ENCODE data around the gene FKBP15.
A peak's percentile ranks its signal among the peaks of the same experiment; 100 is the strongest.
"Not testable (repeated sequence)": the region's sequence is repeated elsewhere in the genome, so short reads cannot be mapped to it uniquely, and the experiment has no call there.

The FKBP15 gene

GRCh38 chr9:113148781-113149510 lies 72.1 kb downstream of the FKBP15 start:
- no peak for DNase-seq

GRCh38 chr9:113148372-113148705 lies 72.7 kb downstream of the FKBP15 start:
- DNase-seq, result no peak

GRCh38 chr9:113143432-113144227 lies 77.4 kb downstream of the FKBP15 start:
- no peak for DNase-seq

- DNase-seq, result not testable (repeated sequence)
Observed at GRCh38 chr9:113140896-113141295, 80.2 kb downstream of the FKBP15 start.

- peak; percentile 67 for DNase-seq
Observed at GRCh38 chr9:113139953-113140352, 81.1 kb downstream of the FKBP15 start.

GRCh38 chr9:113139225-113139829 lies 81.8 kb downstream of the FKBP15 start:
- peak; percentile 92 for DNase-seq

- no peak for DNase-seq
Observed at GRCh38 chr9:113138760-113139159, 82.3 kb downstream of the FKBP15 start.

- DNase-seq, result no peak
Observed at GRCh38 chr9:113137196-113138168, 83.6 kb downstream of the FKBP15 start.

GRCh38 chr9:113131689-113132151 lies 89.4 kb downstream of the FKBP15 start:
- peak; percentile 66 for DNase-seq

- DNase-seq, result no peak
Observed at GRCh38 chr9:113129884-113130283, 91.2 kb downstream of the FKBP15 start.

- DNase-seq, result no peak
Observed at GRCh38 chr9:113129466-113129865, 91.6 kb downstream of the FKBP15 start.

GRCh38 chr9:113125386-113126035 lies 95.6 kb downstream of the FKBP15 start:
- no peak for DNase-seq

- not testable (repeated sequence) for DNase-seq
Observed at GRCh38 chr9:113118829-113119228, 102.2 kb downstream of the FKBP15 start.

Data from midbrain (tissue), 1 donor.